A549 treated with AZD9567 at 1 μM for 4 hours (cell line): Measurements from ENCODE around the gene SPINK2. TPM values are rescaled to one million over a fixed set of nuclear protein-coding genes. Genes with fewer than 3 reads are reported as not detected.

ENCODE experiments used
- total RNA-seq: library from RNA; stranded (reverse); fragments of 200-300 nt; extraction: Qiagen RNA extraction; gene quantifications from 5 replicates; pipeline ENCODE4 v1.2.3, GENCODE V29; 2022; ENCODE audit not compliant: insufficient read depth

The SPINK2 gene
- 0.16 TPM in 1 of 5 replicates, not detected in the others for total RNA-seq

GRCh38 chr4:56821381-56822243 is at the start of gene SPINK2:
SPINK2 (minus strand) TSS chr4:56821701; CDS start chr4:56821662, 39 bp downstream.

Other genes starting within 250 kb of the SPINK2 start
- gene HOPX, start 140.4 kb downstream of the SPINK2 start, total RNA-seq, result not detected in 5 replicates
- 7.3 to 12.0 TPM (median 8.4 TPM) in 5 replicates for gene REST, start 86.2 kb upstream of the SPINK2 start, total RNA-seq
- gene NOA1, start 155.9 kb upstream of the SPINK2 start, total RNA-seq, result 16.5 to 17.7 TPM (median 17.5 TPM) in 5 replicates
- 62.7 to 86.0 TPM (median 67.9 TPM) in 5 replicates for gene POLR2B, start 157.2 kb upstream of the SPINK2 start, total RNA-seq